ENCODE data around the gene STX7. TPM values are rescaled to one million over a fixed set of nuclear protein-coding genes. Genes with fewer than 3 reads are reported as not detected.

Gene STX7
- total RNA-seq, 2 experiments from 2014 or later = 16.2 to 19.0 TPM

GRCh38 chr6:132505158-132505557, 7.8 kb downstream of the STX7 start:
- H3K36me3 Mint-ChIP-seq = peaks cover 21% of the 10 kb centered on the region
- no peak overlapping the region for H3K27ac Mint-ChIP-seq
- H3K9me3 Mint-ChIP-seq = no peaks in the 10 kb centered on the region
- ChIA-PET CTCF (interaction anchor here (1.6 kb wide), 1 partner anchor 225 kb away, joined by 5 read pairs; no protein-coding TSS in a partner anchor), POLR2A (no interaction called here)
- no peaks in the 10 kb centered on the region for H3K27me3 Mint-ChIP-seq
- H3K4me1 Mint-ChIP-seq (ENCODE audit: low read depth) = peaks cover 36% of the 10 kb centered on the region
- intact Hi-C loops (cut with micrococcal nuclease) = no loop called here
- no peak for DNase-seq
- H3K4me3 Mint-ChIP-seq = no peak overlapping the region

DNA sequence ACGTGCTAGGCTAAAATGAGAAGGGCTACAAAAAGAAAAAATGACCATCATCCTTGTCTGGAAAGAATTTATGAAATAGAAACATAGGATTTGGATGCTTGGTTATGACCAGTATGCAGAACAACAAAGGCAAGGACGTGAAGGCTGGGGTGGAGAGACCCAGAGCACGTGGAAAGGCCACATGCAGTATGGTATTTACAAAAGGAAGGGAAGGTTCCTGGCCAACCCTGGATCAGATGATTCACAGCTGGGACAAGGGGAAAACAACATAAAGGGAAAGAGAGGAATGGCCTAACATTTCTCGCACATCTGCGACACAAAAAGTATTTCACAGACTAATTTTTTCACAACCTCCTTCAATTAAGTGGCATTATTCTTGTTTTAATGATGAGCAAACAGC, 8.2 kb downstream of the STX7 start:
- no peaks in the 10 kb centered on the region for H3K27me3 Mint-ChIP-seq
- POLR2A ChIA-PET = no interaction called here
- intact Hi-C loops (cut with micrococcal nuclease) = no loop called here
- H3K4me1 Mint-ChIP-seq (ENCODE audit: low read depth) = peaks cover 40% of the 10 kb centered on the region
- CTCF ChIA-PET = interaction anchor here (1.6 kb wide), 1 partner anchor 225 kb away, joined by 5 read pairs; no protein-coding TSS in a partner anchor
- no peaks in the 10 kb centered on the region for H3K9me3 Mint-ChIP-seq
- no peak for DNase-seq
- no peak overlapping the region for H3K4me3 Mint-ChIP-seq
- peaks cover 24% of the 10 kb centered on the region for H3K36me3 Mint-ChIP-seq
- no peak overlapping the region for H3K27ac Mint-ChIP-seq

GRCh38 chr6:132499757-132500156, 13.2 kb downstream of the STX7 start:
- no peaks in the 10 kb centered on the region for H3K27me3 Mint-ChIP-seq
- intact Hi-C loops (cut with micrococcal nuclease) = loop anchor here (5.0 to 10.0 kb wide), 3 partner anchors 135 to 875 kb away; partner anchors contain the start of gene MED23
- CTCF ChIA-PET = no interaction called here
- H3K4me1 Mint-ChIP-seq (ENCODE audit: low read depth) = peaks cover 46% of the 10 kb centered on the region
- POLR2A ChIA-PET = interaction anchor here (0.7 kb wide), 1 partner anchor 10 kb away, joined by 3 read pairs; no protein-coding TSS in a partner anchor
- H3K4me3 Mint-ChIP-seq = no peak overlapping the region
- no peak for DNase-seq
- no peaks in the 10 kb centered on the region for H3K9me3 Mint-ChIP-seq
- H3K27ac Mint-ChIP-seq = no peak overlapping the region
- peaks cover 28% of the 10 kb centered on the region for H3K36me3 Mint-ChIP-seq

- DNase-seq = no peak
- peaks cover 1% of the 10 kb centered on the region for H3K9me3 Mint-ChIP-seq
- H3K27ac Mint-ChIP-seq = no peak overlapping the region
- no peak overlapping the region for H3K4me3 Mint-ChIP-seq
- ChIA-PET POLR2A (no interaction called here), CTCF (no interaction called here)
- intact Hi-C loops (cut with micrococcal nuclease) = loop anchor here (5.0 to 10.0 kb wide), 3 partner anchors 134 to 874 kb away; partner anchors contain the start of gene MED23
- no peaks in the 10 kb centered on the region for H3K27me3 Mint-ChIP-seq
- H3K36me3 Mint-ChIP-seq = peaks cover 35% of the 10 kb centered on the region
- H3K4me1 Mint-ChIP-seq (ENCODE audit: low read depth) = peaks cover 45% of the 10 kb centered on the region
These were observed 14.3 kb downstream of the STX7 start for GRCh38 chr6:132498638-132499037.

DNA sequence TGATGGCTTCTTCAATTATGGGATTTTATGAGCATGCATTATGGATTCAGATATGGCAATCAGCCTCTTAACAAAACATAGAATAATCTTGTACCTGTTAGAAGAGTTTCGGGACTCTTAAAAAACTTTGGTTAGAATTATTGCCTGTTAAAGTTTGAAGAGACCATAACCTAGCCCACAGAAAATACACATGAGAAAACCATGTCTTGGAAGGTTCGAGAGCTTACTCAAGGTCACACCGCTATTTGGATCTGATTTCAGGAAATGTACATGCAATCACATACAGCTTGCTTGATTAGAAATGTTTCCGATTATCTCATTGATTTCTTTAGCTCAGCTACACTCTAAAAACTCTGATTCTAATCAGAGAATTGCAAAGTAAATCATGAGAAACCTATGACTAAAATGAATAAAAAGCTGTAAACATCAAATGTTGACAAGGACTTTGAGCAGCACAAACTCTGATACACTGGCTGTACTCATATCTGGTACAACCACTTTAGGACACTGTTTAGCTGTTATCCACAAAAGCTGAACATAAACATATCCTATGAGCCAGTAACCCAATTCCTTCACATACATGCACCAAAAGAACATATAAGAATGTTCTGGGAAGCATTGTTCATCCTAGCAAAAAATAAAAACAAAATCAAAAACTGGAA, 16.3 kb downstream of the STX7 start:
- intact Hi-C loops (cut with micrococcal nuclease) = loop anchor here (5.0 to 10.0 kb wide), 3 partner anchors 132 to 872 kb away; partner anchors contain the start of gene MED23
- H3K9me3 Mint-ChIP-seq = peaks cover 4% of the 10 kb centered on the region
- no peaks in the 10 kb centered on the region for H3K27me3 Mint-ChIP-seq
- H3K4me3 Mint-ChIP-seq = no peak overlapping the region
- POLR2A ChIA-PET = interaction anchor here (1.2 kb wide), 1 partner anchor 16 kb away, joined by 4 read pairs; the partner anchor contains the start of gene STX7
- CTCF ChIA-PET = interaction anchor here (1.5 to 5.4 kb wide), 5 partner anchors 11 to 217 kb away, joined by 3 to 42 read pairs (median 9); partner anchors contain the start of gene STX7
- H3K36me3 Mint-ChIP-seq = peaks cover 33% of the 10 kb centered on the region
- no peak for DNase-seq
- no peak overlapping the region for H3K27ac Mint-ChIP-seq
- H3K4me1 Mint-ChIP-seq (ENCODE audit: low read depth) = peaks cover 48% of the 10 kb centered on the region

- ChIA-PET POLR2A (interaction anchor here (0.7 to 1.6 kb wide), 4 partner anchors 17 to 319 kb away, joined by 3 to 6 read pairs (median 4); partner anchors contain the start of genes RPS12 and STX7), CTCF (interaction anchor here (1.2 to 5.4 kb wide), 7 partner anchors 10 to 216 kb away, joined by 3 to 42 read pairs (median 6); partner anchors contain the start of gene STX7)
- Mint-ChIP-seq H3K4me1 (ENCODE audit: low read depth) (peaks cover 45% of the 10 kb centered on the region), H3K9me3 (peaks cover 4% of the 10 kb centered on the region), H3K36me3 (peaks cover 28% of the 10 kb centered on the region), H3K27ac (no peak overlapping the region), H3K27me3 (no peaks in the 10 kb centered on the region), H3K4me3 (peak overlapping the region; percentile 14)
- intact Hi-C loops (cut with micrococcal nuclease) = loop anchor here (1.0 to 10.0 kb wide), 4 partner anchors 18 to 871 kb away; partner anchors contain the start of genes MED23 and STX7
- DNase-seq = no peak
These were observed 17.3 kb downstream of the STX7 start for GRCh38 chr6:132495604-132496079.

- CTCF ChIA-PET = interaction anchor here (1.2 to 5.4 kb wide), 4 partner anchors 11 to 216 kb away, joined by 3 to 42 read pairs (median 14); no protein-coding TSS in a partner anchor
- Mint-ChIP-seq H3K27ac (peak overlapping the region; percentile 2), H3K27me3 (no peaks in the 10 kb centered on the region), H3K4me1 (ENCODE audit: low read depth) (peaks cover 44% of the 10 kb centered on the region), H3K36me3 (peaks cover 24% of the 10 kb centered on the region), H3K9me3 (peaks cover 4% of the 10 kb centered on the region), H3K4me3 (no peak overlapping the region)
- DNase-seq = no peak
- POLR2A ChIA-PET = interaction anchor here (1.6 kb wide), 1 partner anchor 18 kb away, joined by 6 read pairs; the partner anchor contains the start of gene STX7
- intact Hi-C loops (cut with micrococcal nuclease) = loop anchor here (1.0 to 10.0 kb wide), 4 partner anchors 18 to 870 kb away; partner anchors contain the start of genes MED23 and STX7
These were observed 18.0 kb downstream of the STX7 start for GRCh38 chr6:132494954-132495353.

DNA sequence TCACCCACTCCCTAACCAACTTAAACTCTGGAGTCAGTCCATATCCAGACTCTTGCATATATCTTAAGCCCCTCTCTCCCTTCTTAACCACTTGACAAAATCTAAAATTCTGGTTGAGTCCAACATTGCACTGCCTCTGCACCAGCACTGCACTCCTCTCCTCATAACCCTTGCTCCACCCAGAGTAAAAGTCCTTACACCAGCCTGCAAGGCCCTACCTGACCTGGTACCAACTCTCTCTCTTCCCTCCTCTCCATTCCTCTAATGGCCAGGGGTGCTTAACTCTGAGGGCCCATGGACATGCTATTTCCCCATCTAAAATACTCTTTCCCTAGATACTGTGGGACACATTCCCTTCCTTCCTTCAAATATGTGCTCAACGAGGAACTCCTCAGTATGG, 21.0 kb downstream of the STX7 start:
- intact Hi-C loops (cut with micrococcal nuclease) = loop anchor here (10.0 kb wide), 2 partner anchors 127 to 867 kb away; partner anchors contain the start of gene MED23
- H3K4me1 Mint-ChIP-seq (ENCODE audit: low read depth) = peaks cover 46% of the 10 kb centered on the region
- POLR2A ChIA-PET = no interaction called here
- DNase-seq = no peak
- no peak overlapping the region for H3K27ac Mint-ChIP-seq
- peaks cover 4% of the 10 kb centered on the region for H3K9me3 Mint-ChIP-seq
- H3K4me3 Mint-ChIP-seq = no peak overlapping the region
- H3K27me3 Mint-ChIP-seq = no peaks in the 10 kb centered on the region
- CTCF ChIA-PET = no interaction called here
- peaks cover 15% of the 10 kb centered on the region for H3K36me3 Mint-ChIP-seq

GRCh38 chr6:132491303-132491702, 21.6 kb downstream of the STX7 start:
- DNase-seq = peak; percentile 33
- intact Hi-C loops (cut with micrococcal nuclease) = loop anchor here (10.0 kb wide), 2 partner anchors 127 to 867 kb away; partner anchors contain the start of gene MED23
- no peaks in the 10 kb centered on the region for H3K27me3 Mint-ChIP-seq
- peaks cover 15% of the 10 kb centered on the region for H3K36me3 Mint-ChIP-seq
- no peak overlapping the region for H3K27ac Mint-ChIP-seq
- H3K4me1 Mint-ChIP-seq (ENCODE audit: low read depth) = peaks cover 41% of the 10 kb centered on the region
- CTCF ChIA-PET = no interaction called here
- no peak overlapping the region for H3K4me3 Mint-ChIP-seq
- POLR2A ChIA-PET = no interaction called here
- peaks cover 4% of the 10 kb centered on the region for H3K9me3 Mint-ChIP-seq

DNA sequence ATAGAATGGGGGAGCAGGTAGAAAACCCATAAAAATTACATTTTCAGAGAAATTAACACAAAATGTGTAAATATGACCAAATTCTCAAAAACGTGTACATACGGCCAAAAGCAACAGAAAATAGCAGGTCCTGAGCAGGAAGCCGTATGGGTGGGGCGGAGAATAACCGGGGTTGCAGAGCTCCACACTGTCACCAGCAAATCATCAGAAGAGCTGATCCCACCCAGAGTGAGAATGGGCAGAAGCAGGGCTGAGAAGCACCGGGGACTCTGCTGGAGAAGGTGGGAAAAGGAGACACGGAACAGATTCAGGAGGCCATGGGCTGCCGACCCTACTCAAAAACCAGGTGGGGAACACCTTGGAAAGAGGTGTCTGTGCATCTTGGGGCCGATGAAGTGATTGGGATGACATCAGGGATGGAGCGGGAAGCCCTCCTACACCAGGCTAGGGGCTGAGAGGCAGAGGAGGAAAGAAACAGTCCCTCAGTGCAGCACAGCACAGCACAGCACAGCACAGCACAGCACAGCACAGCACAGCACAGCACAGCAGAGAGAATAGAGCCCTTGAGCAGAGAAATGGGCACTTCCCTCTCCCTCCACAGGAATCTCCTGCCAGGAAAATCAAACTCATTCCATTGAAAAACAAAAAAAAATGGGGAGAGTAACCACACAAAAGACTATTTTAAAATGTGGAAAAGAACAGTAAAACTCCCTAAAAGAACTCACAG, 22.3 kb downstream of the STX7 start:
- H3K27ac Mint-ChIP-seq = no peak overlapping the region
- H3K4me1 Mint-ChIP-seq (ENCODE audit: low read depth) = peaks cover 34% of the 10 kb centered on the region
- intact Hi-C loops (cut with micrococcal nuclease) = loop anchor here (10.0 kb wide), 2 partner anchors 126 to 866 kb away; partner anchors contain the start of gene MED23
- DNase-seq = no peak
- H3K27me3 Mint-ChIP-seq = no peaks in the 10 kb centered on the region
- CTCF ChIA-PET = interaction anchor here (1.2 to 10.1 kb wide), 3 partner anchors 189 to 211 kb away, joined by 3 to 287 read pairs (median 3); no protein-coding TSS in a partner anchor
- H3K36me3 Mint-ChIP-seq = peaks cover 15% of the 10 kb centered on the region
- POLR2A ChIA-PET = no interaction called here
- peaks cover 4% of the 10 kb centered on the region for H3K9me3 Mint-ChIP-seq
- H3K4me3 Mint-ChIP-seq = no peak overlapping the region

DNA sequence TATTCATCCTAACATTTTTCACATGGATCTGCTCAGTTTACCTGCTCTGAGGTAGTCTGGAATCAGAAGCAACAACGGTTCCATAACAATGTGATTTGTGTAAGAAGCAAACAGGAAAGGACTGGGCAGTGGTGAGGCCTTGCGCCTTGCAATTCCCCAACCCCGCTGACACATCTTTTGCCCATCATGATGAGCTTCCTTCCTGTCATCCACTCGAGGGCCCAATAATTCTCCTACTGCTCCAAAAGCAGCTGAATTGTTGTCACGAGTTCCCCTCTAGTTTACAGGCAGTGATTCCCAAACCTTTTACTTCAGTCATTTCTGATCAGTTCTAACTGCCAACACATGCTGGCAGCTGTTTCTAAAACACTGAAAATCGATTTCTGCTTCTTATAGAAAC, 22.9 kb downstream of the STX7 start:
- Mint-ChIP-seq H3K27ac (no peak overlapping the region), H3K4me1 (ENCODE audit: low read depth) (peaks cover 28% of the 10 kb centered on the region), H3K36me3 (peaks cover 15% of the 10 kb centered on the region), H3K4me3 (no peak overlapping the region), H3K27me3 (no peaks in the 10 kb centered on the region), H3K9me3 (peaks cover 4% of the 10 kb centered on the region)
- intact Hi-C loops (cut with micrococcal nuclease) = loop anchor here (10.0 kb wide), 2 partner anchors 125 to 865 kb away; partner anchors contain the start of gene MED23
- ChIA-PET CTCF (interaction anchor here (1.2 to 10.1 kb wide), 3 partner anchors 189 to 210 kb away, joined by 3 to 287 read pairs (median 3); no protein-coding TSS in a partner anchor), POLR2A (no interaction called here)
- no peak for DNase-seq

Measured in activated CD4-positive, alpha-beta memory T cell treated with anti-CD3 and anti-CD28 coated beads for 36 hours (primary cell).